ENCODE results near the gene UBE2Q1.

GRCh38 chr1:154527192-154527591 is 31.3 kb downstream of the UBE2Q1 start:
- TF ChIP-seq, protein P1, sequence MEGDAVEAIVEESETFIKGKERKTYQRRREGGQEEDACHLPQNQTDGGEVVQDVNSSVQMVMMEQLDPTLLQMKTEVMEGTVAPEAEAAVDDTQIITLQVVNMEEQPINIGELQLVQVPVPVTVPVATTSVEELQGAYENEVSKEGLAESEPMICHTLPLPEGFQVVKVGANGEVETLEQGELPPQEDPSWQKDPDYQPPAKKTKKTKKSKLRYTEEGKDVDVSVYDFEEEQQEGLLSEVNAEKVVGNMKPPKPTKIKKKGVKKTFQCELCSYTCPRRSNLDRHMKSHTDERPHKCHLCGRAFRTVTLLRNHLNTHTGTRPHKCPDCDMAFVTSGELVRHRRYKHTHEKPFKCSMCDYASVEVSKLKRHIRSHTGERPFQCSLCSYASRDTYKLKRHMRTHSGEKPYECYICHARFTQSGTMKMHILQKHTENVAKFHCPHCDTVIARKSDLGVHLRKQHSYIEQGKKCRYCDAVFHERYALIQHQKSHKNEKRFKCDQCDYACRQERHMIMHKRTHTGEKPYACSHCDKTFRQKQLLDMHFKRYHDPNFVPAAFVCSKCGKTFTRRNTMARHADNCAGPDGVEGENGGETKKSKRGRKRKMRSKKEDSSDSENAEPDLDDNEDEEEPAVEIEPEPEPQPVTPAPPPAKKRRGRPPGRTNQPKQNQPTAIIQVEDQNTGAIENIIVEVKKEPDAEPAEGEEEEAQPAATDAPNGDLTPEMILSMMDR (IDR thresholded peaks at IDR 0.05 in 2 of 3, conservative IDR thresholded peaks at IDR 0.05 in 1 of 3; ENCODE audit: control insufficient read depth in 2 of 3, extremely low read depth in 1 of 3, insufficient read depth in 1 of 3, low read depth in 3 of 3, low read length in 3 of 3), result no peak
- TF ChIP-seq PBX3 (IDR thresholded peaks at IDR 0.05; ENCODE audit: insufficient replicate concordance, low read depth, low read length) (no peak), POLR2A (IDR thresholded peaks at IDR 0.05; ENCODE audit: low read depth, low read length) (no peak), RAD21 (IDR thresholded peaks at IDR 0.05; ENCODE audit: insufficient read depth, low read depth, low read length) (no peak), EP300 (IDR thresholded peaks at IDR 0.05; ENCODE audit: borderline replicate concordance in 1 of 2, control insufficient read depth in 1 of 2, low read depth in 2 of 2, low read length in 2 of 2) (no peak)

Data from GM12878 (cell line).